Measurements from ENCODE around the gene ARHGAP28.
"Not testable (repeated sequence)": the region's sequence is repeated elsewhere in the genome, so short reads cannot be mapped to it uniquely, and the experiment has no call there.

The ARHGAP28 gene

DNA sequence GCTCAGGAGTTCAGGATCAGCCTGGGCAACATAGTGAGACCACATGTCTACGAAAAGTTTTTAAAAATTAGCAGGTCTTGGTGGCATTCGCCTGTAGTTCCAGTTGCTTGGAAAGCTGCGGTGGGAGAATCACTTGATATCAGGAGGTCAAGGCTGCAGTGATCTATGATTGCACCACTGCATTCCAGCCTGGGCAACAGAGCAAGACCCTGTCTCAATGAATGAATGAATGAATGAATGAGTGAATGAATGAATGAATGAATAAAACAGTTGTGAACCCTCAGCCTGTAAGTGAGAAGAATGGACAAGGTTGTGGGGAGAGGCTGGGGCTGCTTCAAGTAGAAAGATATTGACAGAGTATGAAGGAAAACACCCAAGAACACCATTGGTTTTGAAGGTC lies 48.0 kb downstream of the ARHGAP28 start:
- DNase-seq, result no peak

DNA sequence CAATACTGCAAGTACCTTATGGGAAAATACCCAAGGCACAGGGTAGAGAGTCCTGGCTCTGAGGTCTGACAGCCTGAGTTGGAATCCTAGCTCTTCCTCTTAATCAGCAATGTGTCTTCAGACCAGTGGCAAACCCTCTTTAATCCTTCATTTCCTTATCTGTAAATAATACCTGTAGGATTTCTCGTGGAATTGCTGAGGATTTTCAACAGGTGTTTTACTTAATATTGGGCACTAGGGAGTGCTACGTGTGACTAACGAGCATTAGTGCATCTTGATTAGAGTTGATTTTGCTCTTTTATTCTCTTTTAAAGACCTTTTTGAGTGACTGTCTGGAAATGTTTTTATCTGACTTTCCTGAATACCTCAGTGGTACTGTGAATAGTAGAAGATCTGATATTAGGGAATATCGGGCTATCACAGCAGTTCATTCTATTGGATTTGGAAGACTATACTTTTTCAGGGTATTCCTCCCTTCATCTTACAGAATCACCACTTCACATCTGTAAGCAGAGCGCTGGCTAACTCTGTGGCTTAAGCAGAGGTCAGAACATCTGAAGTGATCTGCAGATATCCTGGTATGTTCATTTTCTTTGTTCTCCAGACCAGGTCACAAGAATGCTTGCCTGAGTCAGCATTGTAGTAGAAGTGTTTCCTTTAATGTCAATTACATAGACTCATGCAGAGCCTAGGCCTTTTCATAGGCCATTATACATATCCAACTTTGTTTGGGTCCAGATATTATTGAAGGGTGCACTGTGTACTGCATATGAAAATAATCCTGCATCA lies 49.1 kb downstream of the ARHGAP28 start:
- no peak for DNase-seq

DNA sequence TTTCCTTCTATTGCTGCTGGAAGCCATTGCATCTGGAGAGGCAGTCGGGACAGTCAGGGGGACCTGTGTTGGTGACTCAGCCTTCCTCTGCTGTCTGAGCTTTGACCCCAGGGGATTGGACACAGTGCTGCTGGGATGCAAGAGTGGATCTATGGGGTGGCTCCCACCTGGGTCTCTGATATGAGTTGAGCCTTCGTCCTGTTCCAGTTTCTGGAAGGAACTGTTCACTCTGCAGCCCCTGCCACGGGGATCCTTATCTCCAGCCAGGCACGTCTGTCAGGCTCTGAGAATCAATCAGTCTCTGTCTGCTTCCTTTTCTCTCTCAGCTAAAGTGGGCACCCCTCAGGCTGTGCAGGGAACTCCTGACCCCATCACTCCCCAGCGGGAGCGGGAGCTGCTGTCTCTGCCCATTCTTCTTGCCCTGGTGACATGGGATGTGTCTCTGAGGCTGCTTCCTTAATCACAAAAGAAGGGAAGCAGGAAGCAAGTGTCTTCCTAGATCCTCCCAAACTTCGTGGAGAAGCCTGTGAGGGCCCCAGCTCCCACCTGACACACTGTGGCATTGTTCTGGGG lies 51.7 kb downstream of the ARHGAP28 start:
- DNase-seq, result no peak

DNA sequence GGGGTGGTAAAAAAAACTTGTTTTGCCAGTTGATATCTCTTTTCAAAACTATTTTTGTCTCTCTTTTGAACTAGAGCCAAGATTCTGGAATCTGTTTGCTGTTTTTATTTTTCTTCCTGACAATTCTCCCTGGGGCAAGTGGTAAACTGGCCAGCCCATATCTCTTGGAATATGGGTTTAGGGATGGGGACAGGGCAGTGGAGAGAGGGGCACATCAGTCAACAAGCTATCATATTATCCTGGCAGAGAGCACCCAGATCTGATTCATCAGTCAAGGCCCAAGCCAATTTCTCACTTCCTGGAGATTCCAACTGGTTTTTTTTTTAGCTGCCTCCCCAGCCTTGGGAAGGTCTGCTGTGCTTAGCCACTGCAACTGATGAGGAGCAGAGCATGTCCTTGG lies 52.3 kb downstream of the ARHGAP28 start:
- DNase-seq, result no peak

DNA sequence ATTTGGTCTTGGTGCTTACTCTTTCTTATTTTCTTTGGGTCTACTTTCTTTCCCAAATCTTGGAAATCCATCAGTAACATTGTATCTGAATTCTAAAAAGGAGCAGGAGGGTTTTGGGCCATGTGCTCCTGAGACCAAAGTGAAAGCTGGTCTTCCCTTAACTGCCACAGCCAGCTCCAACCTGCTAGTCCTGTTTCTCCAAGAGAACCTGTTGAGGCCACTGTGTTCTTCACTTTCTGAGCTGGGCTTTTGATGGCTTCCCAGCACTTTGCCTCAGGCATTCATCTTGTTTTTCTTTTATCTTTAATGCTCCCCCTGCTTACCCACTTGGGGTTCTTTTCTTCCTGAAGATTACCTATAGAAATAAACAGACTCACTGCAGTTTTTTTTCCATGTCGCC lies 53.3 kb downstream of the ARHGAP28 start:
- no peak for DNase-seq

DNA sequence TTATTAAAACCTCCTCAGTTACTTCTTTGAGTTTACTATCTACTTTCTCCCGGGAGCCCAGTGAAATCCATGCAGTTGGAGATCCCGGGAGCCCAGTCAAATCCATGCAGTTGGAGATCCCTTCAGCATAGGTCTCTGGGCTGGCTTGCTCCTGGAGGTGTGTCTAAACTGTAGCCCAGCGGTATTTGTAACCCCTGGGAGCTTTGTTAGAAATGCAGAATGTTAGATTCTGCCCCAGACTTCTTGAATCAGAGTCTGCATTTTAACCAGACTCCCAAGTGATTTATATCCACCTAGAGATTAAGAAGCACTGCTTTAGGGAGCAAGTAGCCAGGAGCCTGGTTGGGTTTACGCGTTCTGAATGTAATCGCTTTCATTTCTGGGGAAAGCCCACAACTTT lies 54.5 kb downstream of the ARHGAP28 start:
- no peak for DNase-seq

DNA sequence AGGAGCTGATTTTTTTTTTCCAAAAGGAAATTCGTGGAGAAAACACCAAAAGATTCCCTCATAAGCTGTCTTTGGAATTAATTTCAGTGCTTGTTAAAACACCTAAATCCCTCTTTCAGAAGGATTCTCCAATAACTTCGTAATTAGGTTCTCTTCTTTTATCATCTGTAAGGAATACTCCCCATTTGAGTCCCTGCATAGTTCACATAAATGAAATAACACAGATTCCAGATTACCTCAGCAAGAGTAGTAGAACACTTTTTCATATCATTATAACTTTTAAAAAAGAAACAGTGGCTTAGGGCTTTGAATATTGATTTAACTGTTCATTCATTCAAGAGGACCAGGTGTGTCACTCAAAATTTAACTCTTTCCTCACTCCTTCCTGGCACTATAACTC lies 55.5 kb downstream of the ARHGAP28 start:
- DNase-seq, result no peak

DNA sequence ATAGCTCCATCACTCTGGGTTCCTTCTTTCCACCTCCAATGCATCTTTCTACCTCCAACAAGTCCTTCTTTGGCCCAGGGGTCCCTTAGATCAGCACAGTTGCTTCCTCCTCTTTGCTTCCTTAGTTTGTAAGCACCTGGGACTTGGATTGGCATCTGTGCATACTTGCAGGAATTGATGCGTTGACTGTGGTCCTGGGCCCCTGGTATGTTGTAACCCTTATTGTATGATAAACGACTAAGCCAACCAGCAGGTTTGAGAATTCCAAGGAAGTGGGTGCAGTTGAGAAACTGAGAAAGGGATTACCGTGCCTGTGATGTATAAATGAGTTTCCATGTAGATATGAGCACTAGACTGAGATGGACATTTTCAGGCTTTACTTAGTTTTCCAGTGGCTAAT lies 55.9 kb downstream of the ARHGAP28 start:
- DNase-seq, result no peak

DNA sequence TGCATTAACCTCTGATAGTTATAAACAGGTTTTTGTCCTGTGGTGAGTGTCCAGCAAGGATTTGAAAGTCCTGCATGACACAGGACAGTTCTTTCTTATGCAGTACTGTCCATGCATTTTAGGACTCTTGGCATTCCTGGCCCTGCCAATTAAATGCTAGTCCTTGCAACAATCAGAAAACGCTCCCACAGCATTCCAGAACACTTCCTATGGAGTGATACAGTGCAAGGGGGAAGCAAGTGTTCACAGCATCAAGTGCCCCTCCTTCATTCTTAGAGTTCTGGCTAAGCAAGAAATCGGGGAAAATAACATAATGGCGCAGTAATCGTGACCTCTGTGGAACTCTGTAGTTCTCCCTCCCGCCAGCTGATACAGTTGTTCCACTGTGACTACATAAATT lies 62.9 kb downstream of the ARHGAP28 start:
- no peak for DNase-seq

DNA sequence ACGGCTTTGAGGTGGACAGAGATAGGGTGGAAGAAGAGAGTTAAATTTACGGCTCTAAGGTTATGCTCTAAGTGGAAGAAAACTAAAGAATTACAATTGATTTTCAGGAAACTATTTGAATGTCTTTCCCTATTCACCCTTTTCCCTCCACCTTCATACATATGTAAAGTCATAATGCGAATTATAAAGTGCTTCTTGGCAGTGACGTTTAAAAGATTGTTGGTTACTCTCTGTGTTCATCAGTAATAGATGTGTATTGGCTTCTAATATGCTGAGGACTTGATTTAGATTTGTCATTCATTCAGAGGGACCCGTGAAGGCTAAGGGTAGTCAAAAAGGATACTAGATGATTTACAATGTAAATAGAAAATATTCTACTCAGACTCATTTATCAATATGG lies 63.9 kb downstream of the ARHGAP28 start:
- no peak for DNase-seq

DNA sequence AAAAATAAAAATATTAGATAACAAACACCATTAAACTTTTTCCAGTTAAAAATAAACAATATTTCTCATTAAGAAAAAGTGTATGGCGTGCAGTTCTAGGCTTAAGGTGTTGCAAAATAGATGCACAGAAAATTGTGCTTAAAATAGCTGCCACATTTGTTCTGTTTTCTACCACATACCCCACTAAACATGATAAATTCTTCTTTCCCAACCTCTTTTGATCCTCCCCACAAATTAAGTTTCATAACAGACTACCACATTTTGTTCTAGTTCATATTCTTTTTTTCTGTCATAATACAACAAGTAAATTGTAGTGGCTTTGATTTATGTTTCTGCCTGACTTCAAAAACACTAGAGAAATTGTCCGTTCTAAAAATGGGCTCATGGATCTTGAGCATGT lies 64.5 kb downstream of the ARHGAP28 start:
- no peak for DNase-seq

DNA sequence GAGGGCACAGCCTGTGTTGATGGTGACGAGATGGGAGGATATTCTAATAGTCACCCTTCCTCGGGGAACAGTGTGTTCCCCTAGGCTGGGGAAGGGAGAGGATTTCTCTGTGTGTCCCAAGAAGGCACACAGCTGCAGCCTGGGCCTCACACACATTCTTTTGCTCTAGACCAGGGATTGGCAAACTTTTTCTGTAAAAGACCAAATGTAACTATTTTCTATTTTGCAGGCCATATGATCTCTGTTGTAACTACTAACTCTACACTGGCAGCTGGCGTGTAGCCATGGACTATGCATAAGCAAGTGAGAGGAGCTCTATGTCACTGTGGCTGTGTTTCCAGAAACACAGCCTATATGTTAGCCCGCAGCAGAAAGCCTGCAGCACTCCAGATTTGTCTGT lies 65.8 kb downstream of the ARHGAP28 start:
- DNase-seq, result peak; percentile 57

DNA sequence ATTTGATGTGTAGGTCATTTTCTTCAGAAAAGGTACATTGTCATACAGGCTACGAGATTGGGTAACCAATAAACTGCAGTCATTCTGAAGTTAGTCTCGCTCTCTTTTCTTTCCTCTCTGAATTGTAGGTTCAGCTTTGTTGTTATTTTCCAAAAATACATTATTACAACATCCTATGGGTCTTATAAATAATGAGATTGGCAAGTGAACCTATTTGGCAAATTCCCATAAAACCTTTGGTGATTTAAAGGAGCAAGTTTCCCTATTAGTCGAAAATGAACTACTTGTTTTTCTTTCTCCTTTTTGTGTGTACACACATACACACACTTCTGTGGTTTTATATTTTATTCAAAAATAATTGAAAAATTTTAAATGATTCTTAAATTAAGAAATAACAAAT lies 67.0 kb downstream of the ARHGAP28 start:
- DNase-seq, result no peak

DNA sequence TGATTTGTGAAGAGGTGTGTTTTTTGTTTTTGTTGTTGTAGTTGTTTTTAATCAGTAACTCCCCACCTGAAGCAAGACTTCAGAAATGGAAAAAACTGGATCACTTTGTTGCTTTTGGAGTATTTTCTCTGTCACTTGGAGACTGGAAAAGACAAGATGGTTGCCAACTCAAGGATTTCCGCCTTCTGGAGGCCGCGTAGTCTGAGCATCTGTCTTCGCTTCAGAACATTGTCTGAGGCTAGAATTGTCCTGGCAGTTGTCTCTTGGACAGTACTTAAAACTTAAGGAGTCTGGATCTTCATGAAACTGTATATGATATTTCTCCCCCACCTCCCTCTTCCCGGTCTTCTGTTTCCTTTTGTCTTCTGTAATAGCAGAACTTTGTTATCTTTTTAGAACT lies 67.7 kb downstream of the ARHGAP28 start:
- DNase-seq, result peak; percentile 42

DNA sequence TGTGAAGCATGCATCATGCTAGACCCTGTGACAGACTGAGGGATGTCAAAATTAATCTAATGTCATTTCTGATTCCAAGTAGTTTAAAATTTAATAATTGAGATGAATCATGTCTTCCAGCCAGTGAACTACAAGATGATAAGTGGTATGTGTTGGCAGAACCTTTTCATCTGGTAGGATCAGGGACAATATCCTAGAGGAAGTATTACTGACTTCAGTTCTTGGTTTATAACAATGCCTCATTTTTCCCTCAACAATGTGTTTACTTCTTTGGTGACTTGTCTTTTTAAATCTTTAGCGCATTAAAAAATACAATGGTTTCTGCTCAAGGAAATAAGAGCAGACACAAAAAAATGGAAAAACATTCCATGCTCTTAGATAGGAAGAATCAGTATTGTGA lies 69.4 kb downstream of the ARHGAP28 start:
- DNase-seq, result no peak

DNA sequence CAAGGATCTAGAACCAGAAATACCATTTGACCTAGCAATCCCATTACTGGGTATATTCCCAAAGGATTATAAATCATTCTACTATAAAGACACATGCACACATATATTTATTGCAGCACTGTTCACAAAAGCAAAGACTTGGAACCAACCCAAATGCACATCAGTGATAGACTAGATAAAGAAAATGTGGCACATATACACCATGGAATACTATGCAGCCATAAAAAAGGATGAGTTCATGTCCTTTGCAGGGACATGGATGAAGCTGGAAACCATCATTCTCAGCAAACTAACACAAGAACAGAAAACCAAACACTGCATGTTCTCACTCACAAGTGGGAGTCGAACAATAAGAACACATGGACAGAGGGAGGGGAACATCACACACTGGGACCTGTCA lies 70.8 kb downstream of the ARHGAP28 start:
- DNase-seq, result not testable (repeated sequence)

DNA sequence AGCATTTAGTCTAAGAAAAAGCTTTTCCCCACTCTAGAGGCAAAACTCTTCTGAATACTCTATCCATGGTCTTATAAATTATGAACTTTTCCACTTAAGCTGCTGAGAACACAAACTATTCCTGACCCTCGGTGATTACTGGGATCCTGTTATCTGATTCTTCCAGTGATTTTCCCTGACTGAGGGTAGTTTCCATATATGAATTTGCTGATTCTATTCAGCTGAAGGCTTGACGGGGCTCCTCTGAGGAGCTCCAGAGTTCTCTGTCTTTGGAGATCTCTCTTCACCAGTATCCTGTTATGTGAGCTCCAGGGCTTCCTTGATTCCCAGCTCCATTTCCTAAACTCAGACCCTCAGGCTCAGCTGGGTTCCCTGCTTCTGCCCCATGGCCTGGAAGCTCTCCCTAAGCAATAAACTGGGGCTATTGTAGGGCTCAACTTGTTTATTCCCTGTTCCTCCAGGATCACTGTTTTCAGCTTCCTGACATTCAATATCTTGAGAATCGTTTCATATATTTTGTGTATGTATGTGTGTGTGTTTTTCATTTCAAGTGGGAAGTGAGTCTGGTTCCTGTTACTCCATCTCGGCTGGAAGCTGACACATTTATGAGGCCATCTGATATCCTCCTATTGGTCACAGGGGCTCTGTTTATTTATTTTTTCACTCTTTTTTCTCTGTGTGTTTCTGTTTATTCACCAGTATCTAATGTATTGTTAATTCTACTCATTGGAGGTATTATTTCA lies 78.2 kb downstream of the ARHGAP28 start:
- DNase-seq, result no peak

DNA sequence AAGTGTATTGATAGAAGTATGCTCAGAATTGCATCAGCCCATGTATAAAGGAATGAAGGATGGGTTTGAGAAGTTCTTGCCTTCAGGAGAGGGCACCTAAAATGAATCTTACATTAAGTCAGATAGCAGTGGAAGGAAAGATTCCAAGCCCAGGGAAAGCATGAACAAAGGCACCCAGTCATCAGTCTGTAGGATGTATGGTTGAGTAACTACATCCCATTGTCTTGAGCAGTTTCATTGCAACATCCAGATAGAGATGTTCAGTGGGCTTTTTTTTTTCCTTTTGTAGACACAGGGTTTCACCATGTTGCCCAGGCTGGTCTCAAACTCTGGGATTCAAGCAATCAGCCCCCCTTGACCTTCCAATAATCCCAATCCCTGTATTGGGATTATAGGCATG lies 80.7 kb downstream of the ARHGAP28 start:
- no peak for DNase-seq

DNA sequence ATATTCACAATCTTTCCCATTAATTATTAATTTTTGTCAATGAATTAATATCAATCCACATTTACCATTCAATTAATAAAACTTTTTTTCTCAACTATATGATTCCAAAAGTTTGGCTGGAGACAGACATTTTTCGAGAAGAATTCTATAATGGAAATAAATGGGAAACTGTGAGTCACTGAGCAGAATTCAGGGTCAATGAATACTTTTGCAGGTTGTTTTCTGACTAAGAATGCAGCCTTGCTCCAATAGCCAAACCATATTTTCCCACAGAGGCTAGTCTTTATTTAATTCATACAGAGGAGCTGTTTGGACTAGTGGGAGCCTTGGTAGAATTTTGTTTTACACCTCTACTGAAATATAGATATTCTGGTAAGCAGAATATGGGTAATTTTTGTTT lies 82.3 kb downstream of the ARHGAP28 start:
- no peak for DNase-seq

DNA sequence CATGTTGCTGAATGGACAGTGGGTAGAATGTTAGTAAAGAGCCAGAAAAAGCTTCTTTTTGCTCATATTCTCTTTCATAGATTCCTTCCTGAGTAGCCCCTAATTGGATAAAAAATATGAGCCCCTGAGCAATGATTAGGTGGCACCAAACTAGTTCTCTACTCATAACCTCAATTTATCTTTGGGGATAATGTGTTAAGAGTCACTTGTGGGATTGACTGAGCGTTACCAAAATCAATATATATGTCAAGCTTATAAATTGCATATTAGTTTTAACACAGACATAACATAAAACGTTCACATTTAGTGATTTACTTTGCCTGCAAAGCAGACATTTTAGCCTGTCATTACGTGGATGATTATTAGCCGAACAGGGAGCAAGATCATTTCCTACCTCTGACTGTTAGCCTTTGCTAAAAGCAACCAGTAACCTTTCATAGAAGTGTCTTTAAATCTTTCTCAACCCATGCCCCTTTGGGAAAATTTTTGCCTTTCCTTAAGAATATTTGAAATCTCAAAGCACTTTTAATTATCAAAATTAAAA lies 85.4 kb downstream of the ARHGAP28 start:
- DNase-seq, result no peak

DNA sequence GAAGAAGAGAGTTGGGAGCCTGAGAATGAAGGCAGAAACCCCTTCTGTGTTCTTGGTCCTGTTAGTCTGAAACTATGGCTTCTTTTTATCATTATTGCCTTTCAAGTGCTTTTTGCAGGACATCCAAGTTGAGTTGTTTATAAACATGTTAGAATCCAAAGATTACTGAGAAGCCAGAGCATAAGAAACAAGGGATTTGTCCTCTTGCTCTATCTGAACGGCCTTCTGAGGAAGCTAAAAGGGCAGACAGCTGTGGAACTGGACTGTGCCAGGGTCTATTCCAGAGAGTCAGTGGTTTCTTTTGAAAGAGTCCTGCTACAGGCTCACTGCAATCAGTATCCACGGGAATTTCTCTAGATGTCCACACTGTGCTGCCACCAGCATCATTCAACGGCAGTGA lies 86.6 kb downstream of the ARHGAP28 start:
- no peak for DNase-seq

DNA sequence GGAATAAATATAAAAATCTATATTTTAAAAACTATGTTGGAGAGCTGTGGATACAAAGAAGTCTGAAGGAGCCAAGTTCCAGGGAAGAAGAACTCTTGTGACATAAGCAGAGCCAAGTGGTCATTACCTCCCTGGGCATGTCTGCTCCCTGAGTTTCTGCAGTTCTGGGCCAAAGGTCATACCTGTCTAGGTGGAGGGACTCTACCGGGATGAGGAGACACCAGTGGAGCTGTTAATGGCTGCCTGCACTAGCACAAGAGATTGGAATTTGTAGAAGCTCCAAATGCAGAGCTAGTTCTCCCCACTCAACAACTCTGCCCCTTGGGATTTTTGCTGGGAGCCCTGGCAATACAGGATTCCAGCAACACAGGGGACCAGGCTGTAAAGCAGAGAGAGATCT lies 89.8 kb downstream of the ARHGAP28 start:
- DNase-seq, result no peak

DNA sequence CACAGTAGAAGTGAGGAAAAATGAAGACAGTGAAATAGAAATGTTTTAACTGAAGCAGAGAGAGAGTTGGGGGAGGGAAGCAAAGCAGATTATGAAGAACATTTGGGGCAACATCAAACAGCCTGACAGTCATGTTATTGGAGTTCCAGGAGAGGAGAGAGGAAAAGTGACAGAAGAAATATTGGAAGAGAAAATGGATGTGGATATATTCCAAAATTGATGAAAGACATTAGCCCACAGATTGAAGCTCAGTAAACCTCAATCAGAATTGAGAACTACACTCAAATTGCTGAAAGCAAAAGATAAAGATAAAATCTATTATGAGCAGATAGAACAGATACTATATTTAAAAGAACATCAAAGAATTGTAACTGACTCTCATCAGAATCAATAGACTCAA lies 90.8 kb downstream of the ARHGAP28 start:
- no peak for DNase-seq

DNA sequence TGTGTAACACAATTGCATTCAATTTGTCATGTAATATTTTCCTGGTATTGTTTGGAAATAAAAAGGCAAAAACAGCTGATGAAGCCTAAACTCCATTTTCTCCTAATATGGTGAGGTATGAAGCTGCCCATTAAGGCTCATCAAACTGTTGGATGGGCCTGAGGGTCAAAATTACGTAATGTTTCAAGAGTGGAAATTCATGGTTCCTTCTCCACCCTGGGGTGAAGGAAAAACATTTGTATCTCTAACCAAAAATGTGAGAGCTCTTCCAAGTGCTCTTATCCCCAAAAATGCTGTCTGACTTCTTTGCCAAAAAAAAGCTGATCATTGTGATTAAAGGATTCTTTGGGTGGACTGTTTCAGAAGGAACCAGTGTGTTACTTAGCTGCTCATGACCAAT lies 91.8 kb downstream of the ARHGAP28 start:
- no peak for DNase-seq
